Measurements from ENCODE around the gene OSR1. TPM values are rescaled to one million over a fixed set of nuclear protein-coding genes. Genes with fewer than 3 reads are reported as not detected.

The OSR1 gene
- total and polyA plus RNA-seq, 2 donors (not counting 1 experiment from before 2014, with no cell fraction given), result 11.3 to 13.4 TPM

DNA sequence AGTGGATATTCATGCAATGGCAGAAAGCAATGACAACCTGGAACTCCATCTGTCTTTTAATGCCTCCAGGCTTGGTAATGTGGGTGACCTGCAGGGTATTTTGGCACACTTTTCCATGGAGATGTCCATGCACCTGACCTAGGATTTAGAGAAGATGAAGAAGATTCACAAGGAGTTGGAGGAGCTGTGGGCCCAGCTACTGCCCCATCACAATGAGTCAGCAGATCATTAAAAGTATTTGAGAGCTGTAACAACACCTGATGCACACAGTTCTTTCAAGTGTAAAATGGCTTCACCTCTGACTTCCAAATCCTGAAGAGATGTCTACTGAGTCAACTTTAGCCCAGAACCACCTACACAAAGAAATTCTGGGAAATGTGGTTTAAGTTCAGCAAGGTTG lies 22.1 kb upstream of the OSR1 start:
- DNase-seq (ENCODE audit: low read depth in 2 of 2), result no peak
- no peak overlapping the region for H3K4me2 ChIP-seq (ENCODE audit: extremely low read depth, insufficient read depth, low read length)
- no peaks in the 10 kb centered on the region for H4K20me1 ChIP-seq (ENCODE audit: control insufficient read depth, extremely low read depth, insufficient read depth, low read length)
- no peak overlapping the region for H3K27ac ChIP-seq (ENCODE audit: insufficient read depth, low read length)
- no peaks in the 10 kb centered on the region for H3K9me3 ChIP-seq (ENCODE audit: control insufficient read depth, insufficient read depth, low read depth, low read length)
- TF ChIP-seq EZH2 (IDR thresholded peaks at IDR 0.05; ENCODE audit: low read length, missing control alignments) (no peak), CTCF (conservative IDR thresholded peaks at IDR 0.05 in 1 of 2, IDR thresholded peaks at IDR 0.05 in 1 of 2; ENCODE audit: low read depth in 1 of 2, low read length in 2 of 2) (no peak)
- H3K36me3 ChIP-seq (ENCODE audit: control insufficient read depth, insufficient read depth, low read length), result no peaks in the 10 kb centered on the region
- no peak overlapping the region for H3K4me3 ChIP-seq (replicated peaks in 1 of 4; ENCODE audit: control extremely low read depth in 1 of 4, insufficient read depth in 1 of 4, low read depth in 3 of 4, low read length in 4 of 4)
- H3K9ac ChIP-seq (ENCODE audit: insufficient read depth, low read length), result no peak overlapping the region
- no peak overlapping the region for H2AFZ ChIP-seq (ENCODE audit: low read length)
- H3K27me3 ChIP-seq (ENCODE audit: control insufficient read depth, insufficient read depth, low read length), result no peaks in the 10 kb centered on the region
- no peaks in the 10 kb centered on the region for H3K79me2 ChIP-seq (ENCODE audit: control insufficient read depth, insufficient read depth, low read length)
- H3K4me1 ChIP-seq (ENCODE audit: control insufficient read depth, extremely low read depth, insufficient read depth, low read length), result no peaks in the 10 kb centered on the region

DNA sequence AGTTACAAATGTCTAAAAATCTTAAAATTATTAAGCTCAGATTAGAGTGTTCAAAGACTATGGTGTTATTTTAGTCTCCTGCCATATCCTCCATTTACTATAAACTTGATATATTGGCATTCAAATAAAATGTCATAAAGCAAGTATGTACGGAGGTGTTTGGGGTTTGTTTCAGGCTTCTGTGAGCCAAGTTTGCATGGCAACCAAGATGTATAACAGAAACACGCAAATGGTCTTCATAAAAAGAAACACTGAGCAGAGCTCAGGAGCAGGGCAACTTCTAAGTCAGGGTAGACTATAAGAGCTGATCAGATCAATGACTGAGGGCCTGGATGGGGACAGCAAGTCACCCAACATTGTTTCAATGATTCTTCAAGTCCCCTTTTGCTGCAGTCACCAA lies 20.5 kb upstream of the OSR1 start:
- no peaks in the 10 kb centered on the region for H3K4me1 ChIP-seq (ENCODE audit: control insufficient read depth, extremely low read depth, insufficient read depth, low read length)
- no peak overlapping the region for H3K9ac ChIP-seq (ENCODE audit: insufficient read depth, low read length)
- peak in 1 of 2 donors; percentile 17 for DNase-seq (ENCODE audit: low read depth in 2 of 2)
- no peaks in the 10 kb centered on the region for H3K9me3 ChIP-seq (ENCODE audit: control insufficient read depth, insufficient read depth, low read depth, low read length)
- no peak overlapping the region for H3K4me2 ChIP-seq (ENCODE audit: extremely low read depth, insufficient read depth, low read length)
- H3K79me2 ChIP-seq (ENCODE audit: control insufficient read depth, insufficient read depth, low read length), result no peaks in the 10 kb centered on the region
- H4K20me1 ChIP-seq (ENCODE audit: control insufficient read depth, extremely low read depth, insufficient read depth, low read length), result no peaks in the 10 kb centered on the region
- H2AFZ ChIP-seq (ENCODE audit: low read length), result no peak overlapping the region
- H3K4me3 ChIP-seq (replicated peaks in 1 of 4; ENCODE audit: control extremely low read depth in 1 of 4, insufficient read depth in 1 of 4, low read depth in 3 of 4, low read length in 4 of 4), result no peak overlapping the region
- H3K27me3 ChIP-seq (ENCODE audit: control insufficient read depth, insufficient read depth, low read length), result peaks cover 2% of the 10 kb centered on the region
- TF ChIP-seq CTCF (conservative IDR thresholded peaks at IDR 0.05 in 1 of 2, IDR thresholded peaks at IDR 0.05 in 1 of 2; ENCODE audit: low read depth in 1 of 2, low read length in 2 of 2), result no peak
- no peak for TF ChIP-seq EZH2 (IDR thresholded peaks at IDR 0.05; ENCODE audit: low read length, missing control alignments)
- no peak overlapping the region for H3K27ac ChIP-seq (ENCODE audit: insufficient read depth, low read length)
- no peaks in the 10 kb centered on the region for H3K36me3 ChIP-seq (ENCODE audit: control insufficient read depth, insufficient read depth, low read length)

DNA sequence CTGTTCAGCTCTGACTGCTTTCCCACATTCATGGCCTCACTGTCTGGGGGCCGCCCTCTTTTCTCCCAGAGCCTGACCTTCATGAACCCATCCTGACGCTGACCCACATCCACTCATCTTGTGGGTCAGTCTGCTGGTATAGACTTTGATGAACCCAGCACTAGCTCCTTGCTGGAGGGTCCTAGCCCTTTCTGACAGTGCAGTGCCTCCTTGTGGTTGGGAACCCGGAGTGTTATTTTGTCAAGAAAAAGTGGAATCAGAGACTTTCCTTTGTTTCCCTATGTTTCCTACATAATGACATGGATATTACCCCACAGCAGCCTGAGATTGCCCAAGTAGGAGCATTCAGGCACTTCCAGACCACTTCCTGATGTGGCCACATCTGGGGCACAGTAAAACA lies 19.3 kb upstream of the OSR1 start:
- peaks cover 2% of the 10 kb centered on the region for H3K27me3 ChIP-seq (ENCODE audit: control insufficient read depth, insufficient read depth, low read length)
- no peak overlapping the region for H3K4me2 ChIP-seq (ENCODE audit: extremely low read depth, insufficient read depth, low read length)
- H3K4me1 ChIP-seq (ENCODE audit: control insufficient read depth, extremely low read depth, insufficient read depth, low read length), result no peaks in the 10 kb centered on the region
- no peak overlapping the region for H3K9ac ChIP-seq (ENCODE audit: insufficient read depth, low read length)
- H3K79me2 ChIP-seq (ENCODE audit: control insufficient read depth, insufficient read depth, low read length), result no peaks in the 10 kb centered on the region
- no peak overlapping the region for H3K4me3 ChIP-seq (replicated peaks in 1 of 4; ENCODE audit: control extremely low read depth in 1 of 4, insufficient read depth in 1 of 4, low read depth in 3 of 4, low read length in 4 of 4)
- H2AFZ ChIP-seq (ENCODE audit: low read length), result no peak overlapping the region
- DNase-seq (ENCODE audit: low read depth in 2 of 2), result no peak
- H3K27ac ChIP-seq (ENCODE audit: insufficient read depth, low read length), result no peak overlapping the region
- no peaks in the 10 kb centered on the region for H3K36me3 ChIP-seq (ENCODE audit: control insufficient read depth, insufficient read depth, low read length)
- no peaks in the 10 kb centered on the region for H4K20me1 ChIP-seq (ENCODE audit: control insufficient read depth, extremely low read depth, insufficient read depth, low read length)
- no peaks in the 10 kb centered on the region for H3K9me3 ChIP-seq (ENCODE audit: control insufficient read depth, insufficient read depth, low read depth, low read length)
- no peak for TF ChIP-seq CTCF (conservative IDR thresholded peaks at IDR 0.05 in 1 of 2, IDR thresholded peaks at IDR 0.05 in 1 of 2; ENCODE audit: low read depth in 1 of 2, low read length in 2 of 2)
- no peak for TF ChIP-seq EZH2 (IDR thresholded peaks at IDR 0.05; ENCODE audit: low read length, missing control alignments)
